Sigmoid colon (tissue), 7 donors: ENCODE results near the gene EFNA5. TPM values are rescaled to one million over a fixed set of nuclear protein-coding genes. Genes with fewer than 3 reads are reported as not detected.

ENCODE experiments used
- DNase-seq: peaks from one replicate; pipeline ENCODE4 v3.0.0-alpha.2; 2019
- H3K27ac ChIP-seq, 4 donors: fragments of 200-600 bp; sonication (generic); one replicate each; pipeline ENCODE4 v1.5.1; 2016 to 2019; ENCODE audit warnings: mild to moderate bottlenecking in 1 of 4
- H3K27me3 ChIP-seq, 3 donors: fragments of 200-600 bp; sonication (generic); one replicate each; pipeline ENCODE4 v1.5.1; 2019; ENCODE audit warnings: mild to moderate bottlenecking in 1 of 3
- H3K36me3 ChIP-seq, 4 donors: fragments of 200-600 bp; sonication (generic); one replicate each; pipeline ENCODE4 v1.5.1; 2016 to 2019
- H3K4me1 ChIP-seq, 4 donors: fragments of 200-600 bp; sonication (generic); one replicate each; pipeline ENCODE4 v1.5.1; 2017 to 2019
- H3K4me3 ChIP-seq, 4 donors: fragments of 200-600 bp; sonication (generic); one replicate each; pipeline ENCODE4 v1.5.1; 2017 to 2019; ENCODE audit warnings: mild to moderate bottlenecking in 2 of 4, moderate library complexity in 1 of 4
- H3K9me3 ChIP-seq, 4 donors: fragments of 200-600 bp in 3 of 4; sonication (generic) in 3 of 4; one replicate each; pipeline versions ENCODE4 v1.5.1 to v1.6.1; 2013 to 2019
- CTCF ChIP-seq, 4 experiments: fragments of 450-650 bp in 3 of 4; fragments of 200-600 bp in 1 of 4; IDR thresholded peaks; one replicate each; pipeline ENCODE4 v1.5.1; 2016 to 2019; ENCODE audit warnings: antibody characterized with exemption in 4 of 4, mild to moderate bottlenecking in 3 of 4, moderate library complexity in 2 of 4
- EP300 ChIP-seq, 4 donors: sonication (generic); formaldehyde crosslinking; IDR thresholded peaks; one replicate each; pipeline ENCODE4 v1.6.1; 2017; ENCODE audit warnings: antibody characterized with exemption in 4 of 4
- POLR2A ChIP-seq, 2 donors: fragments of 450-650 bp; IDR thresholded peaks; one replicate each; pipeline ENCODE4 v1.6.1; 2016; ENCODE audit warnings: antibody characterized with exemption in 2 of 2, mild to moderate bottlenecking in 2 of 2, moderate library complexity in 2 of 2
- POLR2AphosphoS5 ChIP-seq, 4 donors: sonication (generic); formaldehyde crosslinking; IDR thresholded peaks; one replicate each; pipeline ENCODE4 v1.6.1; 2017; ENCODE audit warnings: antibody characterized with exemption in 4 of 4
- WGBS, 2 donors: extraction: QIAGEN DNeasy Blood & Tissue Kit; methylation state at CpG; one replicate each; pipeline ENCODE4 v1.1.7; 2013; 5-methylcytosine and 5-hydroxymethylcytosine counted together
- intact Hi-C: fragments of 100-400 bp; cut with DNase I; formaldehyde crosslinking; loops from one replicate; pipeline ENCODE4 v1.15.1; 2023
- polyA plus RNA-seq, 3 donors: library from polyadenylated mRNA; stranded (reverse); fragments of 200-250 nt; gene quantifications; one replicate each; pipeline ENCODE4 v1.2.3, GENCODE V29; 2013
- total RNA-seq, 4 donors: library from RNA; depleted of rRNA; stranded (reverse); fragments of >200 nt; gene quantifications; one replicate each; pipeline ENCODE4 v1.1.0, GENCODE V29; 2016
- donor health status: healthy with polysubstance abuse.
- donor health status: Bipolar disorder and iron deficiency.
- donor health status: healthy.

Gene EFNA5
- total and polyA plus RNA-seq, 7 donors: 0.60 to 10.8 (median 6.8) TPM

GRCh38 chr5:107464876-107465275, 205.9 kb downstream of the EFNA5 start:
- intact Hi-C loops: no loop called here
- WGBS, 2 donors: 89 to 95% methylated on average over 8 of the region's 8 CpGs

DNA sequence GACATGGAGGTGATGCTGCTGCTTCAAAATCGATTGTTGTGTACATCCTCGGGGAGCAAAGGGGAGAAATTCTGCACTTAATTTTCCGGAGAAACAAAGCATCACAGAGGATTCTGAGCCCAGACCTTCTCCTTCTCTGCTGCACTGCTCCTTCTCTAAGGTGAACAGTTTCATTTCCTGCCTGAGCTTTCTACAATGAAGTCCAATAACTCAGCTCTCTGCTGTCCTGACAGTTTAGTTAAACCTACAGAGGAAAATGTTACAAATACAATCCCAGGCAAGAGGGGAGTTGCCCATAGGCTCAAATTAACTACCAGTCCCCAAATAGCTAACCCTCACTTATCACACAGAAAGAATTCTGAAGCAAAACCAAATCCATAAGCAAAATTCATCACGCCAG, 206.3 kb downstream of the EFNA5 start:
- no peaks in the 10 kb centered on the region for H3K36me3 ChIP-seq
- H3K4me3 ChIP-seq: no peak overlapping the region
- H3K27me3 ChIP-seq: no peaks in the 10 kb centered on the region
- intact Hi-C loops: no loop called here
- WGBS, 2 donors: 84 to 87% methylated on average over 4 of the region's 4 CpGs
- H3K27ac ChIP-seq: no peak overlapping the region
- TF ChIP-seq EP300 (IDR thresholded peaks at IDR 0.05): no peak
- no peak for TF ChIP-seq POLR2AphosphoS5 (IDR thresholded peaks at IDR 0.05)
- no peak for TF ChIP-seq POLR2A (IDR thresholded peaks at IDR 0.05)
- TF ChIP-seq CTCF (IDR thresholded peaks at IDR 0.05): no peak
- H3K4me1 ChIP-seq: peaks cover 0 to 5% (median 2%) of the 10 kb centered on the region in 4 donors
- DNase-seq: no peak
- H3K9me3 ChIP-seq: no peaks in the 10 kb centered on the region

More at GRCh38 chr5:107464876-107465275, 205.9 kb downstream of the EFNA5 start:
- H3K4me3 ChIP-seq: no peak overlapping the region
- H3K27ac ChIP-seq: no peak overlapping the region
- no peaks in the 10 kb centered on the region for H3K27me3 ChIP-seq
- DNase-seq: no peak
- TF ChIP-seq CTCF (IDR thresholded peaks at IDR 0.05) (no peak), EP300 (IDR thresholded peaks at IDR 0.05) (no peak), POLR2AphosphoS5 (IDR thresholded peaks at IDR 0.05) (no peak), POLR2A (IDR thresholded peaks at IDR 0.05) (no peak)
- H3K36me3 ChIP-seq: no peaks in the 10 kb centered on the region
- H3K9me3 ChIP-seq: no peaks in the 10 kb centered on the region
- peaks cover 0 to 5% (median 2%) of the 10 kb centered on the region in 4 donors for H3K4me1 ChIP-seq

DNA sequence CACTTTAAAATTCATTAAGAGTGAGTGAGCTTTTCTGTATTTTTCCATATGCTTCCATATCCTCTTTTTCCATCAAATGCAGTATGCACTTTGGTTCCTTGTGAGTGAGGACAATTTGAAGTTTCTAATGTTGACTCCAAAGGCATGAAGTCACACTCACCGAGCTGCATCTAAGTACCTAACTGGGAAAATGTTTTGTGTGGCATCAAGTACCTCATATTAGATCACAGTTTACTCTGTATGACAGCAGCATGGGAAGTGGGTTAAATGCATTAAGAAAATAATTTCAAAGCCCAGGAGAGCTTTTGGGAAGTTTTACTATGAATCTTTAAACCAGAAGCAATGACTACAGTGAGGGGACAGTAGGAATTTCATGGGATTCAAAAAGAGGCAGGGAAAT, 207.0 kb downstream of the EFNA5 start:
- Histone ChIP-seq H3K27ac (no peak overlapping the region), H3K4me3 (no peak overlapping the region), H3K4me1 (peaks cover 0 to 5% (median 2%) of the 10 kb centered on the region in 4 donors), H3K9me3 (no peaks in the 10 kb centered on the region), H3K27me3 (no peaks in the 10 kb centered on the region), H3K36me3 (no peaks in the 10 kb centered on the region)
- no peak for TF ChIP-seq POLR2AphosphoS5 (IDR thresholded peaks at IDR 0.05)
- TF ChIP-seq CTCF (IDR thresholded peaks at IDR 0.05): no peak
- no peak for TF ChIP-seq POLR2A (IDR thresholded peaks at IDR 0.05)
- TF ChIP-seq EP300 (IDR thresholded peaks at IDR 0.05): no peak
- WGBS, 2 donors: 84 to 93% methylated on average over 1 of the region's 1 CpG
- intact Hi-C loops: no loop called here
- no peak for DNase-seq

GRCh38 chr5:107461770-107462169, 209.0 kb downstream of the EFNA5 start:
- no peaks in the 10 kb centered on the region for H3K36me3 ChIP-seq
- DNase-seq: no peak
- H3K4me1 ChIP-seq: no peaks in the 10 kb centered on the region
- no peaks in the 10 kb centered on the region for H3K27me3 ChIP-seq
- WGBS, 2 donors: 89 to 91% methylated on average over 5 of the region's 5 CpGs
- TF ChIP-seq CTCF (IDR thresholded peaks at IDR 0.05): no peak
- no peak for TF ChIP-seq POLR2A (IDR thresholded peaks at IDR 0.05)
- TF ChIP-seq EP300 (IDR thresholded peaks at IDR 0.05): no peak
- H3K27ac ChIP-seq: no peak overlapping the region
- intact Hi-C loops: no loop called here
- H3K9me3 ChIP-seq: no peaks in the 10 kb centered on the region
- H3K4me3 ChIP-seq: no peak overlapping the region

GRCh38 chr5:107460789-107461188, 209.9 kb downstream of the EFNA5 start:
- no peaks in the 10 kb centered on the region for H3K36me3 ChIP-seq
- H3K4me1 ChIP-seq: no peaks in the 10 kb centered on the region
- WGBS, 2 donors: 92 to 95% methylated on average over 2 of the region's 2 CpGs
- no peaks in the 10 kb centered on the region for H3K27me3 ChIP-seq
- intact Hi-C loops: no loop called here
- TF ChIP-seq CTCF (IDR thresholded peaks at IDR 0.05) (no peak), POLR2AphosphoS5 (IDR thresholded peaks at IDR 0.05) (no peak), EP300 (IDR thresholded peaks at IDR 0.05) (no peak), POLR2A (IDR thresholded peaks at IDR 0.05) (no peak)
- no peaks in the 10 kb centered on the region for H3K9me3 ChIP-seq
- DNase-seq: no peak
- H3K27ac ChIP-seq: no peak overlapping the region
- no peak overlapping the region for H3K4me3 ChIP-seq
